HG02970 (cell line): Measurements from ENCODE around the gene RBBP8NL.
"Not testable (repeated sequence)": the region's sequence is repeated elsewhere in the genome, so short reads cannot be mapped to it uniquely, and the experiment has no call there.

Experiments used
- ATAC-seq: cut with Tn5 transposase; IDR thresholded peaks from one replicate; pipeline ENCODE4 v1.9.1; 2021; ENCODE audit warnings: mild to moderate bottlenecking, moderate library complexity, moderate number of reproducible peaks; ENCODE audit not compliant: unreplicated experiment, low FRiP score

RBBP8NL gene

GRCh38 chr20:62446481-62446880 lies 19.1 kb upstream of the RBBP8NL start:
- no peak for ATAC-seq

GRCh38 chr20:62445553-62446340 lies 18.4 kb upstream of the RBBP8NL start:
- ATAC-seq, result no peak

- ATAC-seq, result no peak
Observed at GRCh38 chr20:62444286-62444685, 16.9 kb upstream of the RBBP8NL start.

GRCh38 chr20:62441987-62442539 lies 14.7 kb upstream of the RBBP8NL start:
- ATAC-seq, result no peak

GRCh38 chr20:62439218-62439617 lies 11.9 kb upstream of the RBBP8NL start:
- no peak for ATAC-seq

- no peak for ATAC-seq
Observed at GRCh38 chr20:62437927-62438326, 10.6 kb upstream of the RBBP8NL start.

GRCh38 chr20:62437496-62437895 lies 10.2 kb upstream of the RBBP8NL start:
- ATAC-seq, result no peak

GRCh38 chr20:62436692-62437091 lies 9.4 kb upstream of the RBBP8NL start:
- ATAC-seq, result no peak

GRCh38 chr20:62433658-62434497 lies 6.5 kb upstream of the RBBP8NL start:
- no peak for ATAC-seq

GRCh38 chr20:62430866-62431447 lies 3.6 kb upstream of the RBBP8NL start:
- ATAC-seq, result no peak

- no peak for ATAC-seq
Observed at GRCh38 chr20:62430311-62430853, 3.0 kb upstream of the RBBP8NL start.

- no peak for ATAC-seq
Observed at GRCh38 chr20:62429455-62430310, 2.3 kb upstream of the RBBP8NL start.

- no peak for ATAC-seq
Observed at GRCh38 chr20:62428396-62429295, 1.3 kb upstream of the RBBP8NL start.

GRCh38 chr20:62428002-62428372 lies 648 bp upstream of the RBBP8NL start:
- no peak for ATAC-seq

GRCh38 chr20:62426699-62427131 lies 624 bp downstream of the RBBP8NL start:
- ATAC-seq, result no peak

- ATAC-seq, result not testable (repeated sequence)
Observed at GRCh38 chr20:62426059-62426348, 1.3 kb downstream of the RBBP8NL start.

GRCh38 chr20:62425281-62426058 lies 1.9 kb downstream of the RBBP8NL start:
- ATAC-seq, result no peak
